GM06990 (cell line): ENCODE measurements around the gene ARHGEF16.

Experiments used
- DNase-seq: peaks from one replicate; pipeline ENCODE4 v3.0.0-alpha.2; 2011; ENCODE audit not compliant: insufficient read length; ENCODE audit errors: extremely low read depth
- H3K27me3 ChIP-seq: replicated peaks from 2 replicates; pipeline ENCODE4 v1.6.0; 2011; ENCODE audit warnings: low read length; ENCODE audit not compliant: control insufficient read depth, insufficient read depth
- H3K36me3 ChIP-seq: 2 replicates; pipeline ENCODE4 v1.5.1; 2011; ENCODE audit warnings: low read length; ENCODE audit not compliant: control insufficient read depth, insufficient read depth
- H3K4me3 ChIP-seq: replicated peaks from 2 replicates; pipeline ENCODE4 v1.5.1; 2011; ENCODE audit warnings: low read depth, mild to moderate bottlenecking, control low read depth, low read length
- TF ChIP-seq, protein P1 (sequence below): IDR thresholded peaks from 2 replicates; pipeline ENCODE4 v1.5.1; 2011; ENCODE audit warnings: low read length, control low read depth, mild to moderate bottlenecking, inconsistent platforms; ENCODE audit not compliant: insufficient read depth, poor library complexity, severe bottlenecking

Gene ARHGEF16

DNA sequence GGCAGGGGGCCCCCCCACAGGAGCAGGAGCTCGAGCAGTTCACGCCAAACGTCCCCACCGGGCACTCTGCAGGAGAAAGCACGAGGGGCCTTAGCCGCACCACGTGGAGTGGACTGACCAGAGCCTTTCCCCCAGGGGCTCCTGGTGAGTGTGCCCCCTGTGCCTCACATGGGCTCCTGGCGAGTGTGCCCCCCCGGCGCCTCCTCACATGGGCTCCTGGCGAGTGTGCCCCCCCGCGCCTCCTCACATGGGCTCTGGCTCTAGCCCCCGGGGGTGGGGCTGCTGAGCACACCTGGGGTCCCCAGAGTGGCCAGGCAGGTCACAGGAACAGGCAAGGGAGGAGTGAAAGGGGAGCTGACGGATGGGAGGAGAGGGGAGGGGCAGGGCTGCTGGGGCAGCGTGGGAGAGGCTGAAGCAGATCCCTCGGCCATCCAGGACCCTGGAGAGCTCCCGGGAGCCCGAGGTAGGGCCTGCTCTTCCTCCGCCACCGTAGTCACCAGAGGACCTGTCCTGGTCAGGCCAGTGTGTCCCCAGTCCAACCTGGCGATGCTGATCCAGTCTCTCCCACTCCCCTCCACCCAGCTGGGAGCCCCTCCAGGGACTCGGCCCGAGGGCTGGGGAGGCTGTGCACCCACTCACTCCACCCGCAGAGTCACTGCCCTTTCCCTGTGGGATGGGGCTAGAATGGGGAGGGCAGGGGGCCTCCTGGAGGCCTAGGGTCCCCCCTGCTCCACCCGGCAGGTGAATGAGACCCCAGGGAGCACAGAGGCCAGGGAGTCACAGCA lies 47.6 kb downstream of the ARHGEF16 start:
- no peak overlapping the region for H3K4me3 ChIP-seq
- TF ChIP-seq, protein P1, sequence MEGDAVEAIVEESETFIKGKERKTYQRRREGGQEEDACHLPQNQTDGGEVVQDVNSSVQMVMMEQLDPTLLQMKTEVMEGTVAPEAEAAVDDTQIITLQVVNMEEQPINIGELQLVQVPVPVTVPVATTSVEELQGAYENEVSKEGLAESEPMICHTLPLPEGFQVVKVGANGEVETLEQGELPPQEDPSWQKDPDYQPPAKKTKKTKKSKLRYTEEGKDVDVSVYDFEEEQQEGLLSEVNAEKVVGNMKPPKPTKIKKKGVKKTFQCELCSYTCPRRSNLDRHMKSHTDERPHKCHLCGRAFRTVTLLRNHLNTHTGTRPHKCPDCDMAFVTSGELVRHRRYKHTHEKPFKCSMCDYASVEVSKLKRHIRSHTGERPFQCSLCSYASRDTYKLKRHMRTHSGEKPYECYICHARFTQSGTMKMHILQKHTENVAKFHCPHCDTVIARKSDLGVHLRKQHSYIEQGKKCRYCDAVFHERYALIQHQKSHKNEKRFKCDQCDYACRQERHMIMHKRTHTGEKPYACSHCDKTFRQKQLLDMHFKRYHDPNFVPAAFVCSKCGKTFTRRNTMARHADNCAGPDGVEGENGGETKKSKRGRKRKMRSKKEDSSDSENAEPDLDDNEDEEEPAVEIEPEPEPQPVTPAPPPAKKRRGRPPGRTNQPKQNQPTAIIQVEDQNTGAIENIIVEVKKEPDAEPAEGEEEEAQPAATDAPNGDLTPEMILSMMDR, result no peak
- H3K36me3 ChIP-seq, result no peaks in the 10 kb centered on the region
- H3K27me3 ChIP-seq, result no peaks in the 10 kb centered on the region
- DNase-seq, result peak; percentile 40

DNA sequence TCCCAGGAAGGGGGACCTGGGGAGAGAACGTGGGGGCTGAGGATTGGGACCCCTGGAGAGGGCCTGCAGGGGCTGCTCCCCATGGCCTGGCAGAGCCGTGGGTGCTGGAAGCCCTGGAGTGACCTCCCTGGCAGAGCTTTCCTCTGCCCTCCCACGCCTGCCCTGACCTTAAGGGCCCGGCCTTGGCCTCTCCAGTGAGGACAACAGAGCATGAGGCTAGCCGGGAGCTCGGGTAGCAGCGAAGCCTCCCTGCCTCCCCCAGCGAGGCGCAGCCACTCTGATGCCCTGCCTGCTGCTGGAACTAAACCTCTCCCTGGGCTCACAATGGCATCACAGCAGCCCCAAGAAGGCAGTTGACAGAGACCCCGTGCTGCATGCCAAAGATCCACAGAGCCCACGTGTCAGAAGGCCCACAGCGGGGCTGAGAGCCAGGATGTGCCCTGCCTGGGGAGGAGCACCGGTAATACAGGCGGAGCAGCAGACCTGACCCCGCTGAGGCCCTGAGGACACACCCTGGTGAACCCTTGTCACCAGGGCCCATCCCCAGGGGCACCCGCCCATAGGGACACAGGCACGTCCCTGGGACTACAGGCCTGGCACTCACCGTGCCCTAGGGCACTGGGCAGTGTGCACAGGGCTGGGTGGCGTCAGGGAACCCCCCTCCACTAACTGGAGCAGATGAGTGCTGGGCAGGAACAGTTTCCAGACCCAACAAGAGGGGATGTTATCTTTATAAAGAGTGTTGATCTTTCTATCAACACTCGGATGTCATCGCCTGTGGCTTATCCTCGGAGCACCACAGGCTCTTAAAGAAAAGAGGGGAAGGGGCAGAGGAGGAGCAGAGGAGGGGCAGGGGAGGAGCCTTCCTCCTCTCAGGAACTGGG lies 48.4 kb downstream of the ARHGEF16 start:
- TF ChIP-seq, protein P1, result no peak
- no peaks in the 10 kb centered on the region for H3K27me3 ChIP-seq
- H3K36me3 ChIP-seq, result no peaks in the 10 kb centered on the region
- H3K4me3 ChIP-seq, result no peak overlapping the region
- no peak for DNase-seq

DNA sequence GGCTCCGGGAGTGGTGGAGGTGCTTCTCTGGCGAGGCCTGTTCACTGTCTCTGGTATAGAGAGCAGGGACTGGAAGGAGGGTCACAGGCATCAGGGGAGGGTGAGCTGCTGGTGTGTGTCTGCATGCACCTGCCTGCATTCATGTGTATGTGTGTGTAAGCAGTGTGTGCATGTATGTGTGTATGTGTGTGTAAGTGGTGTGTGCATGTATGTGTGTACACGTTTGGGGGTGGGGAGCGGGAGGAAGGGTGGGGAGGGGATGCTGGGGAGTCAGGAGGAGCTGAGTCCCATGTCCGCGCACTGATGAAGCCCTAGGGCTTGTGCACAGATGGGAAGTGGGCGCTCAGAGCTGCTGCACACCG lies 49.0 kb downstream of the ARHGEF16 start:
- Histone ChIP-seq H3K4me3 (no peak overlapping the region), H3K36me3 (no peaks in the 10 kb centered on the region), H3K27me3 (no peaks in the 10 kb centered on the region)
- TF ChIP-seq, protein P1, result no peak
- DNase-seq, result no peak

DNA sequence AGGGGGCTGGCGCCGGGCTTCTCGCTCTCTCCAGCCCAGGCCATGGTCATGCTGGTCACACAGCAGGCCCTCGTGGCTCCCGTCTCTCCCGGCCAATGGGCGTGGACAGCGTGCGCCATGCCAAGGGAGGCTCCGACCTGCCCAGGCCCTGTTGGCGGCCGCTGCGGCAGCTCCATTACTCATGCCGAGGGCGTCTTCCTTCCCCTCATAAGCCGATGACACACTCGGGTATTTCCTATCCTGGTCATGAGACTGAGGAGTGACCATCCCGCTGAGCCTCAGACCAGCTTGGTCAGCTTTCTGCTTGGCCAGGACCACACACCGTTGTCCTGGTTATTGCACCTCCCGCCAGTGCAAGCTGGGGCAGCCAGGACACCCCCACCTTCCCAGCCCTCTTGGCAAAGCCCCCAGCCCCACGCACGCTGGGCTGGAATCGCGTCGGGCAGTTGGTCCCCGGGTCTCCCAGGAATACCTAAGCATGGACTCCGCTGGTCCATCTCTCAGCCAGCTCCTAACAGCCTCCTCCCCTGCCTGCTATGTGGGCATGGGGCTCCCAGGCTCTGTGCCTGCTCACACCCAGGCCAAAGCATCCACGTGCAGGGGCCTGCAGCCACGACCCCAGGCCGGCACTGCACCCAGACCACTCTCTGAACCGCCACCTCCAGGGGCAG lies 49.8 kb downstream of the ARHGEF16 start:
- TF ChIP-seq, protein P1, result no peak
- Histone ChIP-seq H3K36me3 (no peaks in the 10 kb centered on the region), H3K27me3 (no peaks in the 10 kb centered on the region), H3K4me3 (no peak overlapping the region)
- DNase-seq, result no peak

DNA sequence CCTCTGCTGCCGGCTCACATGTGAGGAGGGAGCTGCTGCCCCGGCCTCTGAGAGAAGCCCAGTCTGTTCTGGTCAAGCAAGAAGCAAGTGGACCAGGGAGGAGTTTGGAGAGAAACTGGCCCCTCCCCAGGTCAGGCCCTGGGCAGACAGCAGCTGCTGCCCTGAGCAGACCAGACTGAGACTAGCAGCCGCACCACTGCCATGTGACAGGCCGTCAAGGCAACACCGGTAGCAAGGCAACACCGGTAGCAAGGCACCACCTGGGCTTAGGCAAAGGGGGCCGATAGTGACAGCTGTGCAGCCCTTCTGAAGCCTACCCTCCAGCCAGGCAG lies 50.3 kb downstream of the ARHGEF16 start:
- Histone ChIP-seq H3K27me3 (no peaks in the 10 kb centered on the region), H3K36me3 (no peaks in the 10 kb centered on the region), H3K4me3 (no peak overlapping the region)
- TF ChIP-seq, protein P1, result no peak
- DNase-seq, result no peak
